H1 (cell line): Measurements from ENCODE around the gene SNED1. TPM values are rescaled to one million over a fixed set of nuclear protein-coding genes. Genes with fewer than 3 reads are reported as not detected.

Experiments used
- CTCF ChIA-PET: fragments of 300-600 bp; sonication (Branson Sonifier 250); formaldehyde crosslinking; loops from one replicate; lab custom pipeline; 2021; ENCODE audit not compliant: partially characterized antibody; lab: Charles Lee
- POLR2A ChIA-PET: fragments of 300-600 bp; sonication (Branson Sonifier 250); formaldehyde crosslinking; loops from one replicate; lab custom pipeline; 2021; ENCODE audit warnings: inconsistent platforms; ENCODE audit not compliant: partially characterized antibody; lab: Charles Lee
- DNase-seq, 2 experiments: peaks; one replicate each; pipeline versions ENCODE4 v3.0.0 to v3.0.0-alpha.2; 2010 to 2022; ENCODE audit warnings: low spot score in 2 of 2, low read depth in 1 of 2, mixed read lengths in 1 of 2
- FAIRE-seq: peaks from 2 replicates; lab custom pipeline; 2011; peaks lifted over from hg19 to GRCh38; lab: Jason Lieb, UNC
- H2AFZ ChIP-seq: 2 replicates; pipeline ENCODE4 v1.8.1; 2012; ENCODE audit warnings: low read length, inconsistent platforms
- H2AK5ac ChIP-seq: 2 replicates; pipeline ENCODE4 v1.6.1; 2013; ENCODE audit warnings: low read depth, low read length
- H2BK120ac ChIP-seq: replicated peaks from 2 replicates; pipeline ENCODE3; 2013; ENCODE audit warnings: low read depth, low read length, inconsistent platforms
- H2BK12ac ChIP-seq: 2 replicates; pipeline ENCODE4 v1.6.1; 2013; ENCODE audit warnings: low read depth, low read length
- H2BK15ac ChIP-seq: 2 replicates; pipeline ENCODE4 v1.6.1; 2013; ENCODE audit warnings: low read length
- H2BK20ac ChIP-seq: 2 replicates; pipeline ENCODE4 v1.6.1; 2013; ENCODE audit warnings: low read length
- H2BK5ac ChIP-seq: 2 replicates; pipeline ENCODE4 v1.6.1; 2013; ENCODE audit warnings: low read depth, low read length
- H3K14ac ChIP-seq: 2 replicates; pipeline ENCODE4 v1.6.1; 2013; ENCODE audit warnings: inconsistent platforms; ENCODE audit not compliant: insufficient read length
- H3K18ac ChIP-seq: 2 replicates; pipeline ENCODE4 v1.6.1; 2013; ENCODE audit warnings: low read length; ENCODE audit errors: extremely low read depth
- H3K23ac ChIP-seq: 2 replicates; pipeline ENCODE4 v1.6.1; 2013; ENCODE audit warnings: inconsistent platforms; ENCODE audit not compliant: insufficient read length
- H3K23me2 ChIP-seq: 2 replicates; pipeline ENCODE4 v1.6.1; 2013; ENCODE audit warnings: low read depth, low read length
- H3K27ac ChIP-seq: 2 replicates; pipeline ENCODE4 v1.6.1; 2011; ENCODE audit warnings: low read depth, low read length, inconsistent platforms
- H3K27me3 ChIP-seq, 4 experiments: replicated peaks in 1 of 4; 1 replicate in 1 of 4; 2 replicates in 3 of 4; pipeline versions ENCODE4 v1.6.1 to v1.8.1; 2011 to 2013; ENCODE audit warnings: low read length in 3 of 4, mild to moderate bottlenecking in 3 of 4, inconsistent platforms in 2 of 4, mixed read lengths in 2 of 4, moderate library complexity in 1 of 4; ENCODE audit not compliant: control insufficient read depth in 3 of 4, insufficient read depth in 3 of 4; ENCODE audit errors: extremely low read depth in 1 of 4
- H3K36me3 ChIP-seq, 4 experiments: 2 replicates each; pipeline versions ENCODE4 v1.6.1 to v1.8.1; 2011 to 2013; ENCODE audit warnings: mild to moderate bottlenecking in 4 of 4, low read length in 3 of 4, moderate library complexity in 2 of 4, control low read depth in 1 of 4, inconsistent platforms in 1 of 4; ENCODE audit not compliant: insufficient read depth in 4 of 4, control insufficient read depth in 2 of 4
- H3K4ac ChIP-seq: replicated peaks from 2 replicates; pipeline ENCODE3; 2013; ENCODE audit warnings: low read length, low read depth, mixed read lengths, inconsistent platforms; ENCODE audit not compliant: insufficient read length
- H3K4me1 ChIP-seq, 4 experiments: replicated peaks in 1 of 4; 1 replicate in 1 of 4; 2 replicates in 3 of 4; pipeline versions ENCODE4 v1.6.1 to v1.8.1; 2011 to 2013; ENCODE audit warnings: low read length in 3 of 4, inconsistent platforms in 2 of 4, mixed read lengths in 1 of 4; ENCODE audit not compliant: insufficient read depth in 4 of 4, control insufficient read depth in 3 of 4
- H3K4me2 ChIP-seq, 2 experiments: 2 replicates each; pipeline versions ENCODE4 v1.6.1 to v1.8.1; 2011 to 2013; ENCODE audit warnings: low read depth in 2 of 2, low read length in 2 of 2, control low read depth in 1 of 2, inconsistent platforms in 1 of 2, mild to moderate bottlenecking in 1 of 2; ENCODE audit not compliant: insufficient read depth in 1 of 2
- H3K4me3 ChIP-seq, 4 experiments: fragments of 200-600, 300-600 bp in 1 of 4; sonication (generic), shearing (Covaris generic), sonication (Bioruptor Twin) in 1 of 4; 2 replicates each; pipeline versions ENCODE4 v1.5.1 to v1.8.1; 2011 to 2016; ENCODE audit warnings: low read length in 4 of 4, low read depth in 3 of 4, control low read depth in 2 of 4, inconsistent platforms in 2 of 4, mild to moderate bottlenecking in 2 of 4, mixed read lengths in 1 of 4, moderate library complexity in 1 of 4; ENCODE audit not compliant: insufficient read depth in 2 of 4; ENCODE audit errors: extremely low read depth in 1 of 4
- H3K56ac ChIP-seq: replicated peaks from 2 replicates; pipeline ENCODE3; 2013; ENCODE audit warnings: low read depth, mild to moderate bottlenecking, mixed read lengths, low read length, inconsistent platforms; ENCODE audit not compliant: insufficient read length
- H3K79me1 ChIP-seq: 2 replicates; pipeline ENCODE4 v1.6.1; 2013; ENCODE audit warnings: low read depth, low read length, control low read depth
- H3K79me2 ChIP-seq, 2 experiments: 2 replicates each; pipeline versions ENCODE4 v1.6.1 to v1.8.1; 2012 to 2013; ENCODE audit warnings: low read length in 2 of 2, mild to moderate bottlenecking in 2 of 2, inconsistent platforms in 1 of 2; ENCODE audit not compliant: insufficient read depth in 2 of 2, control insufficient read depth in 1 of 2
- H3K9ac ChIP-seq, 4 experiments: replicated peaks in 1 of 4; 1 replicate in 1 of 4; 2 replicates in 3 of 4; pipeline versions ENCODE4 v1.6.1 to v1.8.1; 2011 to 2013; ENCODE audit warnings: low read depth in 3 of 4, low read length in 3 of 4, control low read depth in 2 of 4, mild to moderate bottlenecking in 2 of 4, moderate library complexity in 2 of 4, inconsistent platforms in 1 of 4; ENCODE audit errors: extremely low read depth in 1 of 4
- H3K9me3 ChIP-seq, 2 experiments: 2 replicates each; pipeline versions ENCODE4 v1.6.1 to v1.8.1; 2012 to 2013; ENCODE audit warnings: mild to moderate bottlenecking in 2 of 2, moderate library complexity in 2 of 2, control low read depth in 1 of 2, inconsistent platforms in 1 of 2, low read depth in 1 of 2, low read length in 1 of 2, mixed read lengths in 1 of 2; ENCODE audit not compliant: insufficient read depth in 2 of 2
- H4K20me1 ChIP-seq, 2 experiments: replicated peaks in 1 of 2; 2 replicates each; pipeline versions ENCODE3 to v1.8.1; 2011 to 2013; ENCODE audit warnings: inconsistent platforms in 2 of 2, low read length in 2 of 2, mild to moderate bottlenecking in 1 of 2; ENCODE audit not compliant: insufficient read depth in 2 of 2, control insufficient read depth in 1 of 2
- H4K5ac ChIP-seq: 2 replicates; pipeline ENCODE4 v1.6.1; 2013; ENCODE audit warnings: low read length, low read depth, mixed read lengths, inconsistent platforms; ENCODE audit not compliant: insufficient read length
- H4K8ac ChIP-seq: 2 replicates; pipeline ENCODE4 v1.8.0; 2013; ENCODE audit warnings: mild to moderate bottlenecking, moderate library complexity, low read length, inconsistent platforms; ENCODE audit not compliant: insufficient read depth; ENCODE audit errors: extremely low read depth
- H4K91ac ChIP-seq: replicated peaks from 2 replicates; pipeline ENCODE3; 2013; ENCODE audit warnings: low read length, mixed read lengths, inconsistent platforms; ENCODE audit not compliant: insufficient read length
- BCL11A ChIP-seq, 2 experiments: IDR thresholded peaks; one replicate each; pipeline ENCODE4 v1.6.1; 2011; ENCODE audit warnings: low read depth in 2 of 2, low read length in 2 of 2, mild to moderate bottlenecking in 2 of 2
- CREB1 ChIP-seq: IDR thresholded peaks from 2 replicates; pipeline ENCODE4 v1.6.1; 2012; ENCODE audit warnings: inconsistent platforms
- KDM1A ChIP-seq: fragments of 200-600, 300-600 bp; sonication (generic); IDR thresholded peaks from 2 replicates; pipeline ENCODE4 v1.7.1; 2016; ENCODE audit warnings: mild to moderate bottlenecking, low read length, borderline replicate concordance
- KDM4A ChIP-seq: IDR thresholded peaks from one replicate; pipeline ENCODE4 v1.7.1; 2012; ENCODE audit warnings: low read depth, mild to moderate bottlenecking, moderate library complexity, low read length, inconsistent platforms; ENCODE audit not compliant: severe bottlenecking
- POLR2AphosphoS5 ChIP-seq: IDR thresholded peaks from 2 replicates; pipeline ENCODE4 v1.6.1; 2011; ENCODE audit warnings: low read depth, low read length
- SIX5 ChIP-seq: IDR thresholded peaks from 2 replicates; pipeline ENCODE4 v1.6.1; 2011; ENCODE audit warnings: mild to moderate bottlenecking, low read depth, low read length
- TAF1 ChIP-seq: IDR thresholded peaks from 2 replicates; pipeline ENCODE4 v1.6.1; 2011; ENCODE audit warnings: mild to moderate bottlenecking, low read depth, low read length
- TEAD4 ChIP-seq: IDR thresholded peaks from 2 replicates; pipeline ENCODE4 v1.6.1; 2012; ENCODE audit warnings: low read depth, low read length, inconsistent platforms, mixed read lengths
- WGBS, 2 experiments: shearing (Covaris generic) in 1 of 2; methylation state at CpG; one replicate each; pipeline versions ENCODE4 v1.1.6 to v1.1.7; 2013 to 2015; ENCODE audit warnings: low lambda C conversion rate in 2 of 2, mixed read lengths in 2 of 2, inconsistent platforms in 1 of 2, low coverage in 1 of 2, missing lambda C conversion rate in 1 of 2; ENCODE audit not compliant: insufficient replicate concordance in 2 of 2, insufficient coverage in 1 of 2, insufficient read length in 1 of 2; ENCODE audit errors: extremely low coverage in 1 of 2, missing lambda C conversion rate in 1 of 2; 5-methylcytosine and 5-hydroxymethylcytosine counted together
- polyA plus RNA-seq, 7 experiments: library from polyadenylated mRNA; depleted of rRNA in 3 of 7; stranded (reverse) in 5 of 7; unstranded in 2 of 7; fragments of >200 nt in 5 of 7; fragments of 200-250 nt in 2 of 7; gene quantifications; 1 replicate in 5 of 7; 2 replicates in 1 of 7; 4 replicates in 1 of 7; pipeline versions ENCODE4 v1.2.1 to v1.2.3, GENCODE V29; 2011 to 2013; ENCODE audit warnings: missing spikeins in 2 of 7, mixed read lengths in 2 of 7
- total RNA-seq: library from RNA; stranded (reverse); fragmentation: NEBNext Ultra II Directional; extraction: Animal tissue kit (Norgen Biotek cat#: 25700); gene quantifications from 2 replicates; pipeline ENCODE4 v1.2.1, GENCODE V29; 2021

The SNED1 gene
- total and polyA plus RNA-seq, 2 of the 8 experiments (the other 6 are each of a cell fraction or from before 2014, with no cell fraction given): 1.9 TPM

DNA sequence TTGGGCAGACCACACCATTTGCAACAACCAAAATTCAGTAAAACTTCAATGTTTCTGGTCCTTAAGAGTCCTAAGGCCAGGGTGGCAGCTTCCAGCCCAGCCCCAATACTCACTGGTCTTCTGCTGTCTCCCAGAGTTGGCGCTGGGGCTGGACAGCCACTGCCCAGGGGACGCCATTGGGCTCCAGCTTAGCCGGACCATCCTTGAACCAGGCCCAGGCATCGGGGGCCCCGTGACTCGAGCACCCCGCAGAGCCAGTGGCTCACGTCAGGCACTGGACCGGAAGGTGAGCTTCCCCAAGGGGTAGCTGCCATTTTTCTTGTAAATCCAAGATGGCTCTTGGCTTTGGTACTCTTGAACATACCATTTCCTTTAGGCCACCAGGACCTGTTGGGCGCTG lies 21.8 kb downstream of the SNED1 start:
- no peak overlapping the region for H3K23ac ChIP-seq
- H3K56ac ChIP-seq: no peak overlapping the region
- H3K36me3 ChIP-seq: no peaks in the 10 kb centered on the region
- H2AK5ac ChIP-seq: no peak overlapping the region
- peaks cover 7 to 10% of the 10 kb centered on the region in 2 experiments; a peak in 2 of 4 replicates for H3K9me3 ChIP-seq
- CTCF ChIA-PET: interaction anchor here (1.1 kb wide), 1 partner anchor 9 kb away, joined by 3 read pairs; no protein-coding TSS in a partner anchor
- no peak overlapping the region for H2BK20ac ChIP-seq
- H3K79me1 ChIP-seq: no peaks in the 10 kb centered on the region
- no peak overlapping the region for H3K4me3 ChIP-seq
- H3K14ac ChIP-seq: no peak overlapping the region
- H4K20me1 ChIP-seq: no peaks in the 10 kb centered on the region
- no peak overlapping the region for H4K91ac ChIP-seq
- no peak overlapping the region for H3K4me2 ChIP-seq
- H4K8ac ChIP-seq: no peak overlapping the region
- no peak for TF ChIP-seq POLR2AphosphoS5
- no peak for TF ChIP-seq BCL11A (IDR thresholded peaks at IDR 0.05; ENCODE audit: low read depth in 2 of 2, low read length in 2 of 2)
- TF ChIP-seq KDM4A: no peak
- TF ChIP-seq TEAD4: no peak
- TF ChIP-seq CREB1: no peak
- TF ChIP-seq SIX5: no peak
- no peak for TF ChIP-seq TAF1
- no peak for TF ChIP-seq KDM1A
- POLR2A ChIA-PET: no interaction called here
- no peaks in the 10 kb centered on the region for H3K79me2 ChIP-seq
- H3K18ac ChIP-seq: no peak overlapping the region
- WGBS, 2 experiments: 90% methylated on average over 10 of the region's 10 CpGs; no CpG with 5 or more reads in 1 of the 2 experiments
- H3K4ac ChIP-seq: no peak overlapping the region
- no peak overlapping the region for H2BK15ac ChIP-seq
- no peak overlapping the region for H3K9ac ChIP-seq
- no peaks in the 10 kb centered on the region for H3K27me3 ChIP-seq
- no peaks in the 10 kb centered on the region; a peak in 1 of 7 replicates for H3K4me1 ChIP-seq
- no peaks in the 10 kb centered on the region for H3K23me2 ChIP-seq
- H2BK5ac ChIP-seq: no peak overlapping the region
- H4K5ac ChIP-seq: no peak overlapping the region
- FAIRE-seq: no peak
- H2BK120ac ChIP-seq: no peak overlapping the region
- H3K27ac ChIP-seq: no peak overlapping the region
- H2BK12ac ChIP-seq: no peak overlapping the region
- no peak overlapping the region for H2AFZ ChIP-seq
- no peak for DNase-seq
